Measurements from ENCODE around the gene ID2.

ID2 gene

GRCh38 chr2:8674420-8675009 lies 7.3 kb upstream of the ID2 start:
- no peak for TF ChIP-seq CTCF (IDR thresholded peaks at IDR 0.05)
- Mint-ChIP-seq H3K4me3 (no peak overlapping the region), H3K9me3 (peaks cover 39% of the 10 kb centered on the region), H3K27me3 (ENCODE audit: low read depth, poor library complexity) (no peaks in the 10 kb centered on the region), H3K4me1 (peaks cover 45% of the 10 kb centered on the region), H3K36me3 (ENCODE audit: low read depth) (peaks cover 24% of the 10 kb centered on the region), H3K27ac (no peak overlapping the region)
- DNase-seq, result no peak

GRCh38 chr2:8675543-8675942 lies 6.3 kb upstream of the ID2 start:
- Mint-ChIP-seq H3K4me3 (no peak overlapping the region), H3K36me3 (ENCODE audit: low read depth) (peaks cover 24% of the 10 kb centered on the region), H3K27ac (no peak overlapping the region), H3K9me3 (peaks cover 39% of the 10 kb centered on the region), H3K4me1 (peaks cover 55% of the 10 kb centered on the region), H3K27me3 (ENCODE audit: low read depth, poor library complexity) (no peaks in the 10 kb centered on the region)
- TF ChIP-seq CTCF (IDR thresholded peaks at IDR 0.05), result no peak
- no peak for DNase-seq

- Mint-ChIP-seq H3K27me3 (ENCODE audit: low read depth, poor library complexity) (no peaks in the 10 kb centered on the region), H3K9me3 (peaks cover 39% of the 10 kb centered on the region), H3K36me3 (ENCODE audit: low read depth) (peaks cover 24% of the 10 kb centered on the region), H3K27ac (peak overlapping the region; percentile 100), H3K4me1 (peaks cover 62% of the 10 kb centered on the region), H3K4me3 (peak overlapping the region; percentile 55)
- DNase-seq, result peak; percentile 10
- no peak for TF ChIP-seq CTCF (IDR thresholded peaks at IDR 0.05)
Observed at GRCh38 chr2:8676191-8676920, 5.5 kb upstream of the ID2 start.

- Mint-ChIP-seq H3K4me3 (peak overlapping the region; percentile 82), H3K4me1 (peaks cover 58% of the 10 kb centered on the region), H3K27ac (peak overlapping the region; percentile 100), H3K9me3 (peaks cover 39% of the 10 kb centered on the region), H3K36me3 (ENCODE audit: low read depth) (peaks cover 21% of the 10 kb centered on the region), H3K27me3 (ENCODE audit: low read depth, poor library complexity) (peaks cover under 1% of the 10 kb centered on the region)
- no peak for TF ChIP-seq CTCF (IDR thresholded peaks at IDR 0.05)
- peak; percentile 23 for DNase-seq
Observed at GRCh38 chr2:8676921-8677645, 4.8 kb upstream of the ID2 start.

- Mint-ChIP-seq H3K4me3 (peak overlapping the region; percentile 82), H3K4me1 (peaks cover 58% of the 10 kb centered on the region), H3K27ac (peak overlapping the region; percentile 100), H3K36me3 (ENCODE audit: low read depth) (peaks cover 29% of the 10 kb centered on the region), H3K27me3 (ENCODE audit: low read depth, poor library complexity) (peaks cover 8% of the 10 kb centered on the region), H3K9me3 (peaks cover 38% of the 10 kb centered on the region)
- TF ChIP-seq CTCF (IDR thresholded peaks at IDR 0.05), result no peak
- peak; percentile 61 for DNase-seq
Observed at GRCh38 chr2:8677646-8678592, 3.9 kb upstream of the ID2 start.
